Measurements from ENCODE around the gene PDZRN3. TPM values are rescaled to one million over a fixed set of nuclear protein-coding genes. Genes with fewer than 3 reads are reported as not detected.
"Not testable (repeated sequence)": the region's sequence is repeated elsewhere in the genome, so short reads cannot be mapped to it uniquely, and the experiment has no call there.

PDZRN3 gene
- total RNA-seq, 1 donor from 2014 or later, result not detected

DNA sequence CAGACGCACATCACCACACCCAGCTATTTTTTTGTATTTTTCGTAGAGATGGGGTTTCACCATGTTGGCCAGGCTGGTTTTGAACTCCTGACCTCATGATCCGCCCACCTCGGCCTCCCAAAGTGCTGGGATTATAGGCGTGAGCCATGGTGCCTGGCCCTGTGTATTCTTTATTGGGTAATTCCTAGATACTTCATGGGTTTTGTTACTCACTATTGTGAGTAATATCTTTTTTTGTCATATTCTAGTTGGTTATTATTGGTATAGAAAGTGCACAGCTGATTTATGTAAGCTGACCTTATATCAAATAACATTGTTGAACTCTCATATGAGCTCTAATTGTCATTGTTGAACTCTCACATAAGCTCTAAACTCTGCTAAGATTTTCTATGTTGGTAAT is 160.6 kb downstream of the PDZRN3 start:
- DNase-seq; H3K4me1 Mint-ChIP-seq; H3K27me3 Mint-ChIP-seq; H3K27ac Mint-ChIP-seq; intact Hi-C loops (cut with micrococcal nuclease); H3K36me3 Mint-ChIP-seq (ENCODE audit: low read depth); H3K9me3 Mint-ChIP-seq; H3K4me3 Mint-ChIP-seq: not testable (repeated sequence)

DNA sequence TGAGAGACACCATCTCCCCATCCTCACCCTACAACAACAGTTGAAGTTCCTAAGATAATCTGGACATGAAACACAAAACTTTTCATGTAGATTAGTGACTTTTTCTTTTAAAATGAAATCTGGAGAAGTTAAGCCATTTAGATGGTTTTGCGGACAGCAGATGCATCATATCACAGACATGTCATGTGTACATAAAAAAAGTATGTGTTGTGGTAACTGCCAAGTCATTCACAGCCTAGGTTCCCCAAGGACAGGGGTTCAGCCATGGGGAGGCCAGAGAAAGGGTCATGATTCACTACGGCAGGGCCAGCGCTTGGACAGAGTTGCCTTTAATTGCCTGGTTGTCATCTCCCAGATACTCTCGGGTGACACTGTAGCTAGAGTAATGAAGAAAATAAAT is 163.2 kb downstream of the PDZRN3 start:
- H3K4me3 Mint-ChIP-seq, result no peak overlapping the region
- no peak overlapping the region for H3K27ac Mint-ChIP-seq
- H3K36me3 Mint-ChIP-seq (ENCODE audit: low read depth), result no peaks in the 10 kb centered on the region
- H3K9me3 Mint-ChIP-seq, result no peaks in the 10 kb centered on the region
- DNase-seq, result no peak
- H3K4me1 Mint-ChIP-seq, result no peaks in the 10 kb centered on the region
- intact Hi-C loops (cut with micrococcal nuclease), result no loop called here
- no peaks in the 10 kb centered on the region for H3K27me3 Mint-ChIP-seq

DNA sequence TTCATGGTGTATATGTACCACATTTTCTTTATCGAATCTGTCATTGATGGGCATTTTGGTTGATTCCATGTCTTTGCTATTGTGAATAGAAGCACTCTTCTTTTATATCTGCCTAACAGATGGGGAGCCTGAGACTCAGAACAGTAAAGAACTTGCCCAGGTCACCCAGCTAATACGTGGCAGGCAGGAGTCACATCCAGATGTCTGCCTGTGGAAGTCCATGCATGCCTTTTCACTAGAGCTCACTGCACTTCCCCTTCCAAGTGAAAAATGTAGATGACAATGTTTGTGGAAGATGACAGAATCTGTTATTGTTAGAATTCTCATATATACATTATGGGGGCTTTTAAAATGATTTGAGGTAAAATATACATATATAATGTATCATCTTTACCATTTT is 165.0 kb downstream of the PDZRN3 start:
- H3K27ac Mint-ChIP-seq, result no peak overlapping the region
- H3K36me3 Mint-ChIP-seq (ENCODE audit: low read depth), result no peaks in the 10 kb centered on the region
- no peak overlapping the region for H3K4me3 Mint-ChIP-seq
- no peak for DNase-seq
- no peaks in the 10 kb centered on the region for H3K4me1 Mint-ChIP-seq
- intact Hi-C loops (cut with micrococcal nuclease), result no loop called here
- peaks cover 4% of the 10 kb centered on the region for H3K27me3 Mint-ChIP-seq
- H3K9me3 Mint-ChIP-seq, result no peaks in the 10 kb centered on the region

DNA sequence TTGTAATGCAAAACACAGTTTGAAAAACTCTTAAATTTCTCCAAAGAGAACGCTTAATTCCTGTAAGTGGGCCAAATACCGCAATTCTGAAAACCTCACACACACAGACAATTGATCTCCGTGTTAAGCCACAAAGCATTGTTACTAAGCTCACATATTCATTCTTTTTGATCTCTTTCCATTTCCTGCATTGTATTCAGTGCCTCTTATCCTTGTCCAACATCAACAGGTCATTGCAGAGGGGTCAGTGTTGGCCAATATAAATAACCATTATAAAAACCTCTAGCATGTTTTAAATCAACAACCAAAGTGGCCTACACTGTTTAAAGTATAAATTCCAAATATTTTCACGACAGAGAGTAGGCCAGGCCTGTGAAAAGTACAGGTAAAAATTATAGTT is 171.1 kb downstream of the PDZRN3 start:
- DNase-seq, result no peak
- H3K4me3 Mint-ChIP-seq, result no peak overlapping the region
- H3K9me3 Mint-ChIP-seq, result no peaks in the 10 kb centered on the region
- no peaks in the 10 kb centered on the region for H3K4me1 Mint-ChIP-seq
- no peak overlapping the region for H3K27ac Mint-ChIP-seq
- no peaks in the 10 kb centered on the region for H3K36me3 Mint-ChIP-seq (ENCODE audit: low read depth)
- intact Hi-C loops (cut with micrococcal nuclease), result no loop called here
- H3K27me3 Mint-ChIP-seq, result peaks cover 4% of the 10 kb centered on the region

DNA sequence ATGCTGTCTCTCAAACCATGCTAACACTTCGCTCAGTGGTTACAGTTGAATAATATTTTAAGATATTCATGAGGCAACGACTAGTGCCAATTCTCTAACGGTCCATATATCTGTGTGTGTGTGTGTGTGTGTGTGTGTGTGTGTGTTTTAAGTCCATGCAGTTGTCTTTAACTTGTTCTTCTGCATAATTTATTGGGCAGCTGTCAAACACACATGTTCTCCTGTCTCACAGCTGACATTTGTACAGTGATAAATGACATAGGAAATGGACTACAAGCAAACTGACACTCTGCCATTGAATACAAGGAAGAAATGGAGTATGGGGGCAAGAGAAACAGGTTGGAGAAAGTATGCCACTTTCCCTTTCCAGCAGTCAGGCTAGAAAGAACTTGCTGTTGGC is 172.0 kb downstream of the PDZRN3 start:
- Mint-ChIP-seq H3K27ac (no peak overlapping the region), H3K9me3 (no peaks in the 10 kb centered on the region), H3K27me3 (peaks cover 4% of the 10 kb centered on the region), H3K4me3 (no peak overlapping the region), H3K4me1 (no peaks in the 10 kb centered on the region), H3K36me3 (ENCODE audit: low read depth) (no peaks in the 10 kb centered on the region)
- intact Hi-C loops (cut with micrococcal nuclease), result no loop called here
- DNase-seq, result no peak

DNA sequence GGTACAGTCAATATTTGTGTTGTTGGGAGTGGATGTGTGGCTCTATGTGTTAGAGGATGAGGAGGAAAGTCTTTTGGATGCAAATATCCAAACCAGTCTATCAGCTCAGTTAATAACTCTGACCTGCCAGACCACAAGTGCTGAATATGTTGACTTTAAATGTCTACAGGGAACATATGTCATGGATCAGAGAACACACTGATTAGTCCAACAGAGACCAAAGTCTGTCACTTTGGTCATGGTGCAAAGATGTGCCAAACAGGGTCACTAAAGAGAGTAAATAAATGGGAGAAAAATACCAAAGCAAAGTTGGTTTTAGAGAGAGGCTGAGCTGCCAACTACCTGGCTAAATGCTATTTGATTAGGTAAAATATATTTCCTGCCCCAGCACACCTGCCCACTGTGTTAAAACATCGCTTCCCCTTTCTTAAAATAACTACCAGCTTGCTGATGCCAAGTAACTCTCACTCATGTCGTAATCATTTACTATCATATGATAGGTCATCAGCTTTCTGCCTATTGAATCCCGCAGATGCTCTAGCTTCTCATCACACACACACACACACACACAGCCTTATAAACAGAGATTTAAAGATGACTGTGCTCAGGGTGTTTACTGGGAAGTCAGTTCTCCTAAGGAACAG is 173.3 kb downstream of the PDZRN3 start:
- intact Hi-C loops (cut with micrococcal nuclease), result no loop called here
- H3K4me3 Mint-ChIP-seq, result no peak overlapping the region
- peaks cover 4% of the 10 kb centered on the region for H3K27me3 Mint-ChIP-seq
- no peaks in the 10 kb centered on the region for H3K9me3 Mint-ChIP-seq
- no peak overlapping the region for H3K27ac Mint-ChIP-seq
- no peaks in the 10 kb centered on the region for H3K4me1 Mint-ChIP-seq
- no peaks in the 10 kb centered on the region for H3K36me3 Mint-ChIP-seq (ENCODE audit: low read depth)
- no peak for DNase-seq

DNA sequence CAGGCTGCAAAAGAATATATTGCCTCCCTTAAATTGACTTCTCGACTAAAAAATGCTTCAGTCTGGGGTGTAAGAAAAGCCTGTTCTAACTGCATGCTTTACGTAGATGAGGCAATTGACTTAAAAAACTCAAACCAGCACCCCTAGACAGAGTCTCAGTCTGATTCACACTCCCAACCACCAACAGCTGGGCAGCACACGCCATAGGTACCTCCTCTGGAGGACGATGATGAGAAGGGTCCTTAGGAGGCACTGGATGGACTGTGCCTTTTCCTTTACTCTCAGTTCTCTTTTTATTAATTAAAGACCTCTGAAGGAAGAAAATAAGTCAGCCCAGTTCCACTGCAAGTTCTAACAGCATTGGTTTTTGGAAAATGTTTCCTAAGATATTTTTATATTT is 175.0 kb downstream of the PDZRN3 start:
- no peaks in the 10 kb centered on the region for H3K36me3 Mint-ChIP-seq (ENCODE audit: low read depth)
- intact Hi-C loops (cut with micrococcal nuclease), result no loop called here
- H3K27ac Mint-ChIP-seq, result no peak overlapping the region
- H3K4me1 Mint-ChIP-seq, result no peaks in the 10 kb centered on the region
- H3K9me3 Mint-ChIP-seq, result no peaks in the 10 kb centered on the region
- peaks cover under 1% of the 10 kb centered on the region for H3K27me3 Mint-ChIP-seq
- H3K4me3 Mint-ChIP-seq, result no peak overlapping the region
- DNase-seq, result no peak

DNA sequence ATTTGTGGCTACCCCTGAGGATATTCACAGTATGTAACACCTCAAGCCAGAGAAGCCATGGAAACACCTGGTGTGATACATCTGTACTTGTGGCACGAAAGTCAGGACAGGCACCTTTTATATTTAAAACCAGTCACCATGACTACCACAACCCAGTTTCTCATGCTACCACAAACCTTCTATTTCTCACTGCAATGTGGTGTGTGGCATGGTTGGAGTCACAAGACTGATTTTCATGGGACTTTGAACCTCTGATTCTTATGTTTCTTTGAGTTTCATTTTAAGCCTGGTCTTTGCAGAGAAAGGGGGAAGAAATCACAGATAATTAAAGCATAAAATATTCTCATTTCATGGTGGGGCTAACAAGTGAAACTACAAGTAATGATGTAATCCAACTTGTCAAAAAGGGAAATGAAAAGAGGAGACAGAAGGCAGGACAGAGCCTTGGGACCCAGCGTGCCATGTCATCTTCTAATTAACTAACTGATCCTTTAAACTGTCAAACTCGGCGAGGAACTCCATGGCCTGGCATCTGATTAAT is 175.9 kb downstream of the PDZRN3 start:
- Mint-ChIP-seq H3K4me1 (no peaks in the 10 kb centered on the region), H3K27me3 (no peaks in the 10 kb centered on the region), H3K4me3 (no peak overlapping the region), H3K27ac (no peak overlapping the region), H3K36me3 (ENCODE audit: low read depth) (no peaks in the 10 kb centered on the region), H3K9me3 (no peaks in the 10 kb centered on the region)
- intact Hi-C loops (cut with micrococcal nuclease), result no loop called here
- DNase-seq, result no peak

DNA sequence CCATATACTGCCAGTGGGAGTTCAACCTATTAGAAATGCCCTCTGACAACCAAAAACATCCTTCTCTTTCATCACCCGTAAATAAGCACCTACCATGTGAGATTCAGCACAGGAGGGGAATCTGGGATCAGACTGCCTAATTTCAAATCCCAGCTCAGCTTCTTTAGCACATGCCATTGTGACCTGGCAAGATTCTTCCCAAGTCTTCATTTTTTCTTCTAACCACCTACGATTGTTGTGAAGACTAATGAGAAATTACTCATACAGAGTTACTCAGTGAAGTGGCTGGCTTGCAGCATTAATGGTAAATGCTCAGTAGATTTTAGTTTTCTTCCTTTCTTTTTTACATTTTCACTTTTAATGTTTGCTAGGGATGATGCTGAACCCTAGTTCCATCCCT is 176.7 kb downstream of the PDZRN3 start:
- Mint-ChIP-seq H3K36me3 (ENCODE audit: low read depth) (no peaks in the 10 kb centered on the region), H3K4me1 (no peaks in the 10 kb centered on the region), H3K9me3 (no peaks in the 10 kb centered on the region), H3K27ac (no peak overlapping the region), H3K27me3 (no peaks in the 10 kb centered on the region), H3K4me3 (no peak overlapping the region)
- no peak for DNase-seq
- intact Hi-C loops (cut with micrococcal nuclease), result no loop called here

DNA sequence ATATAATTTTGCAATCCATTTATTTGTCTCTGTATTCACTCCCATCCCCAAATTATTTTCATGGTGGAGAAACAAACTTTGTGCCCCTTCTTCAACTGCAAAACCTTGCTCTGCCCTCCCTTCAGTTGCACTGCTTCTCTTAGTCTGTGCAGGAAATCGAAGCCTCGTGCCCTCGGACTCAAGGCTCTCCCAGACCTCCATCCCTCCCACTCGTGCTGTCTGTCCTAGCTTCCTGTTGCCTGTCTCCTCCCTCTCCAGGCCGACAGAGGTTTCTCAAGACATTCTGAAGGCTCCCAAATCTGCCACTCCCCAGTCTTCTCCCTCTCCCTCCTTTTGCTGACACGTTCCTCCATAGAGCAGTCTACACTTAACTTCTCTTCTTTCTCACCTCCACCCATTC is 177.6 kb downstream of the PDZRN3 start:
- no peak overlapping the region for H3K27ac Mint-ChIP-seq
- no peak for DNase-seq
- H3K4me1 Mint-ChIP-seq, result no peaks in the 10 kb centered on the region
- H3K9me3 Mint-ChIP-seq, result no peaks in the 10 kb centered on the region
- H3K27me3 Mint-ChIP-seq, result no peaks in the 10 kb centered on the region
- H3K4me3 Mint-ChIP-seq, result no peak overlapping the region
- H3K36me3 Mint-ChIP-seq (ENCODE audit: low read depth), result no peaks in the 10 kb centered on the region
- intact Hi-C loops (cut with micrococcal nuclease), result no loop called here

DNA sequence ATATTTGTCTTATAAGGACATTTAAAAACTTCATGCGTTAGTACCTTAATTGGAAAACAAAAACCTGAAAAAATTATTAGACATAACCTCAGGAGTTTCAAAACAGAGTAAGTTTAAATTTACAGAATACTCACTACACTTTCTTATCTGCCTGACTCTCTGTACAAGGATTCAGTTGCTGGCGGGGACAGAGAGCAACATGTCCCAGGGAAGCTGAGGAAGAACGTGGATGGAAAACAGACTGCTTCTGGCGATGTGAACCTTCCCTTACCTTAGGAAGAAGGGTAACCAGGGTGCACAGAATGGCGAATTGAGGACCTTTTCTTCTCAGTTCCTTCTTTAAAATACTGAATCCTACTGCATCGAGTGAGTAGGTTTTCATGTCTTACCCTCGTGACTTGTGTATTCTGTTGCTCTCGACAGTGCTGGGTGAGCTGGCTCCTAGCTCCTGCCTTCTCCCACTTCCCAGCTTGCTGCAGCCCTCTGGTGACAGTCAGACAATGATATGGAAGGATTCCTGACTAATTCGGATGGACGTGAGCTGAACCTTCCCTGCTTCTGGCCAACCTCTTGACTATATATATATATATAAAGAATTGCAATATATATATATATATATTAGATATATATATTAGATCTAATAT is 178.2 kb downstream of the PDZRN3 start:
- H3K9me3 Mint-ChIP-seq, result no peaks in the 10 kb centered on the region
- no peaks in the 10 kb centered on the region for H3K27me3 Mint-ChIP-seq
- H3K4me3 Mint-ChIP-seq, result no peak overlapping the region
- no peak for DNase-seq
- intact Hi-C loops (cut with micrococcal nuclease), result no loop called here
- no peak overlapping the region for H3K27ac Mint-ChIP-seq
- no peaks in the 10 kb centered on the region for H3K4me1 Mint-ChIP-seq
- H3K36me3 Mint-ChIP-seq (ENCODE audit: low read depth), result no peaks in the 10 kb centered on the region

DNA sequence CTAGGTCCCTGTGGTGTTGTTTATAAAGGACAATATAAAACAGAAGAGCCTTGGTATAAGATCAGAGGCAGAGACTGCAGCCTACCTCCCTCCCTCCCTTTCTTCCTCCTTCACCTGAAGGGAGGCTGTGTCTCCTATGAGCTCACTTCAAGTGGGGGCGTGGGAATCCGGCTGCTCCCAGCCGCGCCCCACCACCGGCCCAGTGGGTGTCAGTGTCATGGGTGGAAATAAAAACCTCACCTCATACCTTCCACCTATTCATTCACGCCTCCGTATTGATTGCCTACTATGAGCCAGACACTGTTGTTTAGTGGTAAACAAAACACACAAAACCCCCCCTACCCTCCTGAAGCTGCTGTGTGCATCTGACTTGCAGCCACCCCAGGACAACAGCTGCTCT is 181.9 kb downstream of the PDZRN3 start:
- no peak overlapping the region for H3K4me3 Mint-ChIP-seq
- H3K27me3 Mint-ChIP-seq, result no peaks in the 10 kb centered on the region
- no peak overlapping the region for H3K27ac Mint-ChIP-seq
- H3K36me3 Mint-ChIP-seq (ENCODE audit: low read depth), result no peaks in the 10 kb centered on the region
- no peak for DNase-seq
- H3K9me3 Mint-ChIP-seq, result no peaks in the 10 kb centered on the region
- intact Hi-C loops (cut with micrococcal nuclease), result no loop called here
- H3K4me1 Mint-ChIP-seq, result no peaks in the 10 kb centered on the region

DNA sequence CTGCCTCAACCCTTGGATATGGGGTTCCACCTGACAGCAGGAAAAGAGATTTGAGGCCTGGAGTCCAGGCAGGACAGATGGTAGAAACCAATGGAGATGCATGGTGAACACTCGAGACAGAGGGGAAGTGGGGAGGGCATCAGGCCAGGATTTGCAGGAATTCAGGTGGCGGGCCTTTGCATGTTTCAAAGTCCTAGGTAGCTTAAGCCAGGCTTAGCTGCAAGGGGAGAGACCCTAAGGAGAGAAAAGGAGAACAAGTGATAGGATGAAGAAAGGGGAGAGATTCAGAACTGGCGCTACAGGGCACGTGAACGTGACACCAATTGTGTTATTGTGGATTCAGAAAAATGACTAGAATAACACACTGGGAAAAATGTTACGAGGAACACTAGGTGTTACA is 182.6 kb downstream of the PDZRN3 start:
- intact Hi-C loops (cut with micrococcal nuclease), result no loop called here
- DNase-seq, result no peak
- H3K9me3 Mint-ChIP-seq, result no peaks in the 10 kb centered on the region
- H3K27me3 Mint-ChIP-seq, result no peaks in the 10 kb centered on the region
- H3K4me3 Mint-ChIP-seq, result no peak overlapping the region
- H3K36me3 Mint-ChIP-seq (ENCODE audit: low read depth), result no peaks in the 10 kb centered on the region
- no peak overlapping the region for H3K27ac Mint-ChIP-seq
- no peaks in the 10 kb centered on the region for H3K4me1 Mint-ChIP-seq

DNA sequence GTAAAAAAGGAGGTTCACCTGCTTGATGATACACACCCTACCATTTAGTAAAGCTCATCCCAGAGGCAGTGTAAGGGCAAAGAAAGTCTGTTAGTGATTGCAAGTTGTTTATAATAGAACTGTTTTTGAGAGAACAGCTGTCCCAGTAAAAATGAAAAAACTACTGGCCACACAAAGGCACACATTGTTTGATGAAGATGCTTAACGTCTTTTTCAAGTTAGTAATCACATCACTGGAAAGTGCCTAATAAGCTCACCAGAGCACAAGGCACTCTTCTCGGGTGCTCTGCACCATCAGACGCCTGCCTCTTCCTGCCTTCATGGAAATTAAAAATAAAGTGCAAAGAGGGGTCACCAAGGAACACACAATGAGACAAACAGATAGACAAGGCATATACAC is 186.9 kb downstream of the PDZRN3 start:
- Mint-ChIP-seq H3K4me3 (no peak overlapping the region), H3K27me3 (peaks cover 2% of the 10 kb centered on the region), H3K4me1 (no peaks in the 10 kb centered on the region), H3K36me3 (ENCODE audit: low read depth) (no peaks in the 10 kb centered on the region), H3K27ac (no peak overlapping the region), H3K9me3 (no peaks in the 10 kb centered on the region)
- intact Hi-C loops (cut with micrococcal nuclease), result no loop called here
- no peak for DNase-seq

DNA sequence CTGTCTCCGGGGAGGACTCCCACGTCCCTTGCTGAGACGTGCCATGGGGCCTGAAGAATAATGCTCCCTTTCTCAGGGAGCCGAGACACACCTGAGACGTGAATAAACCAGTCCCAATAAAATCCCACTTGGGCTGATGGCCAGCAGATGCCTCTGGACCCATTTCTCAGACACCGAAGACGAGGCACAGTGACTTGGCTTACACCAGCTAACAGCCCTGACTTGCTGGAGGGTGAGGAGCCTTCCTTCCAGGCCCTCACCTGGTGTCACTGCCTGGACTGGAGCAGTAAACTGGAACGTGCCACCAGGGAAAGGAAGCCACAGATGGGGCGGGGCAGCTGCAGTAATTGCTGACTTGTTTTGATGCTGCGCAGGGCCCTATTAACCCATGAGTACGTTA is 189.7 kb downstream of the PDZRN3 start:
- intact Hi-C loops (cut with micrococcal nuclease), result no loop called here
- H3K4me1 Mint-ChIP-seq, result no peaks in the 10 kb centered on the region

More for the DNA sequence above, 189.7 kb downstream of the PDZRN3 start:
- no peak for DNase-seq
- H3K36me3 Mint-ChIP-seq (ENCODE audit: low read depth), result no peaks in the 10 kb centered on the region
- H3K27me3 Mint-ChIP-seq, result peaks cover 2% of the 10 kb centered on the region
- H3K9me3 Mint-ChIP-seq, result no peaks in the 10 kb centered on the region
- H3K27ac Mint-ChIP-seq, result no peak overlapping the region
- H3K4me3 Mint-ChIP-seq, result no peak overlapping the region
